NCI-H526 treated with DMSO at 0.1 percent for 48 hours (cell line): ENCODE data around the gene ENDOU.

Source experiments
- DNase-seq: peaks from one replicate; lab custom pipeline; 2025; lab: John Stamatoyannopoulos, UW

ENDOU gene

GRCh38 chr12:47721431-47721973, 3.8 kb downstream of the ENDOU start:
- DNase-seq: no peak

DNA sequence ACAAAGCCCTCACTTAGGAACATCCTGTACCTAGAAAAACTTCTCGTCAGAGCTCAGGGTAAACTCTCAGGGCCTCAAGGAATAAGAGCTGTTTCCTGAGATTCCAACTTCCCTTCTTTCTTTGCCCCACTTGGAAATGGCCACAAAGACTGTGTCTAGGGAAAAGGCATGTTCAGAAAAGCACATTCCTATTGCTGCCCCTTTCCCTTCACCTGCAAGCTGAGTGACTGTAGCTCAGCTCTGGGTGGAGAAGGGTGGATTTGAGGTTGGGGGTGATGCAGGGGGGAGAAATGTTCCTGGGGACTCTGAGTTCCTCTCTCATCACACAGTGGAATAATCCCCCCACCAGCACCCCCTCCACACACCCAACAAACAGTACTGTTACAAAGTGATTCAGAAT, 6.8 kb downstream of the ENDOU start:
- DNase-seq: no peak

- peak; percentile 67 for DNase-seq
Observed at GRCh38 chr12:47717443-47718193, 7.7 kb downstream of the ENDOU start.

DNA sequence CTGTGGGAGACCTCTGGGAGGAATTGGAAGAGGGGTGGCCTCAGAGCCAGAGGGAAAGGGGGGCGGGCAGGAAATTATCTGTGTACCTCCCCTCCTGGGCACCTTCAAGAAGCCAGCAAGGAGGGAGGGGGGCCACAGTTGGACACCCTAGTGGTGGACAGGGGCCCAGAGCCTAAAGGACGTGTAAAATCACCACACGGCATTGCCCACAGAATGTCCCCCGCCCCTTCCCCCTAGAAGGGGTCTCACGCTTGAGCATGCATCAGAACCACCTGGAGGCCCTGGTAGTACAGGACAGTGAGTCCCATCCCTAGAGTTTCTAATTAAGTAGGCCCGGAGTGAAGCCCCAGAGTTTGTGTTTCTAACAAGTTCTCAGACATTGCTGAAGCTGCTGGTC, 8.2 kb downstream of the ENDOU start:
- DNase-seq: no peak

DNA sequence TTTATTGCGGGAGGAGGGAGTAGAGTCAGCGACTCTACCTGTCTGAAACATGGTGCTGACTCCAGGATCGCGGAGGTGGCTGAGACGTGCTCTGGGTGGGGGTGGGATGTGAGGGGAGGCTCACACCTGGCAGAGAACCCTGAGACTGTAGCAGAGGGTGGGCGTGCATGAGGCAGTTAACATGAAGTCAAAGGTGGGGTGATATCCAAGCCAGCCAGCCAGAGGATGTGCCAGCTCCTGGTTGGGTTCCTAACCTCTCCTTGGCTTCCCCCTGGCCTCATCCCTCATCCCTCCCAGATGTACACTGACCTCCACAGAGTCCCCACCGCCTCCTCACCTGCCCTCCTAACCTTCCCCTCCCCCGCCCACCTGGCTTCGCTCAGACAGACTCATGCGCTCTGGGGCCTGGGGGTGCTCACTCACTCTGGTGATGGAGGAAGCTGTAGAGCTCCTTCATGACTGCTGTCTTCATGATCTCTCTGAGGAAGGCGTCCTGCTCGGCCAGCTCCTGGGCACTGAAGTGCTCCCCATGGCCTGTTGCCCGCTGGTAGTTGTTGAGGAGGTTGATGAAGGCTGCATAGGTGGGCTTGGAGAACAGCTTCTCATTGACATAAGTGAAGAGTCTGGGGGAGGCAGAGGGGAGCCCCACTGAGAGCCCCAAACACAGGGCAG, 9.3 kb downstream of the ENDOU start:
- DNase-seq: no peak

DNA sequence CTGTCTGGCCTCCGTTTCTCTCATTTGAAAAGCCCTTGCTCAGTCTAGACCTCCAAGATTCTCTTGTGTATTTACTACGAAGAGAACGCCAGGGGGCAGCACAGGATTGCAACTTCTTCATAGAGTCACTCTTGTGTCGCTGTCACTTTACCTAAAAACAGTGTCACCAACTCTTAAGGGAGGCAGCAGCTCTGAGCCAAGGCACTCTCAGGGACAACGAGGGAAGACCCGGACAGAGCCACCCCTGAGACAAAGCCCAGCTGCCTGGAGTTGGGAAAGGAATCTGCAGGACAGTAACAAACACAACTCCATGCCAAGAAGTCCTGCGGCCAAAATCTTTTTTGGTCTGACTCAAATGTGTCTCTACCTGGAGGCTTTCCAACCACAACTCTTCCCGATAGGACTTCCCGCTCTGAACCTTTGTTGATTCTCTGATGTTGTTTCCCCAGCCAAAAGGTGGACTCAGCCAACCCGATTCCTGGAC, 9.9 kb downstream of the ENDOU start:
- peak; percentile 42 for DNase-seq

DNA sequence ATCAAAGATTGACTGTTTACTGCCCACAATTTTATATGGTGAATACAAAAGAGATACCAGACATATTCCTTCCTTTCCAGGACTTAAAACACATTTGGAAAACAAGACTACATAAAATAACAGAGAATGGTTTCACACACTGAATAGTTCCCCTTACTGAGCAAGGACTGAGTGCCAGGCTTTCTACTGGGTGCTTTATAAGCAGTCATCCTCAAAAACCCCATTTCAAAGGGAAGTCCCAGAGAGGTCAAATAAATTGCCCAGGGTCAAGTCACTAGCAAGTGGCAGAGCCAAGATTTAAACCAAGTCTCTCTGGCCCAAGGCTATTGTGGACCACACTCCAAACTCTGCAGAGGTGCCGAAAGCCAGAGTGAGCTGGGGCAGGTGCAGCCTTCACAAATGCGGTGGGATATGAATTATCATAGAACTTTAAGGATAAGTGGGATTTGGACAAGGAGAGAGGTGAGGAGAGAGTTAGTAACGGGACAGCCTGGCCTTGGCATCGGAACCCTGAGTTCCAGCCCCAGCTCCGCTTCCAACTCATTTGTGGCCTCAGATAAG, 10.4 kb downstream of the ENDOU start:
- DNase-seq: no peak

DNA sequence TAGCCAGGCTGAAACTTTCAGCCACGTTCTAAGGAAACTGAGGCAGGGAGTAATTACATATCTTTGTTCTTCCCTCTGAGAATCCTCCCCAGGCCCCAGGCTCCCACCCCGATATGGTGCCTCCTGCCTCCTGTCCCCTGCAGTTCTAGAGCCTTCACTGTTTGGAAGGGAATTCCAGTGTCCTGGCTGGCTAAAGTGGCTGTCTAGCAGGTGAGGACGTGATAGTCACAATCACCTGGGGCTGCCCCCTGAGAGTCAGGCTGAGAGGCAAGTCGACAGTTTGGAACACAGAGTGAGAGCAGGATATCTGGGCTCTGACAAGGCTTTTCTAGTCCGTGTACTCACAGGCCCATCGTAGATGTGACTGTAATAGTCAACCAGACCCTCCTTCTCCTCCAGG, 13.1 kb downstream of the ENDOU start:
- no peak for DNase-seq

DNA sequence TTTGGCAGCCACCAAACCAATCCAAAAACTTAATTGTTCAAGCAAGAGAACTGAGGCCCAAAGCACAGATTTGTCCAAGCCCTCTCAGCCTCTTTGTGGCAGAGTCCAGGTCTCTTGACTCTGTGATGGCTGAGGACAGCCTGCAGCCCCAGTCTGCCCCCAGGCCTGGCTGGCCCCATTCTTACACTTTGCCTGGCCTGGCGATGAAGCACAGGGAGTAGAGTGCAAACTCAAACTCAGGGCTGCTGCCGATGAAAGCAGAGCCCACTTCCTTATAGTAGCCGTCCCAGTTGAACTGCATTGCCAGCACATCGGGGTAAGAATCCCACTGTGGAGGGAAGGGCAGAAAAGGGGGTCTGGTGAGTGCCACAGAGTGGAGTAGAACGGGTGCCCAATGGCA, 13.8 kb downstream of the ENDOU start:
- no peak for DNase-seq

- no peak for DNase-seq
Observed at GRCh38 chr12:47710278-47710677, 15.0 kb downstream of the ENDOU start.

- DNase-seq: no peak
Observed at GRCh38 chr12:47709671-47710070, 15.6 kb downstream of the ENDOU start.

DNA sequence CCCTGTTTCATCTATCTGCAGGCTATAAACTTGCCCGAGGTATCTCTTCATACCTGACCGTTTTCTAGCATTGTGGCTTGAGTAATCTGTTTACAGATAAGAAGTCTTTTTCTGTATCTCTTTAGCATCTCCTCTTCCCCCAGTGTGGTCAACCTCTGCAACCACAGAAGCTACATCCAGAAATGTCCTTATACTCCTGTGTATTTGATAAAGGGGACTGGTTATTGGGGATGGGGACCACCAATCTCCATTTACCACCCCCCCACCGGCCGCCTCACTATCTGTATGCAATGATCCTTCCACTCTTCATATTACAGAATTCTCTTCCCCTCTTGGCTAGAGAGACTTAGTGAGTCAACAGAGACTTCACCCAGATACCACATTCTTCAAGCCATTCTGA, 16.1 kb downstream of the ENDOU start:
- DNase-seq: no peak

DNA sequence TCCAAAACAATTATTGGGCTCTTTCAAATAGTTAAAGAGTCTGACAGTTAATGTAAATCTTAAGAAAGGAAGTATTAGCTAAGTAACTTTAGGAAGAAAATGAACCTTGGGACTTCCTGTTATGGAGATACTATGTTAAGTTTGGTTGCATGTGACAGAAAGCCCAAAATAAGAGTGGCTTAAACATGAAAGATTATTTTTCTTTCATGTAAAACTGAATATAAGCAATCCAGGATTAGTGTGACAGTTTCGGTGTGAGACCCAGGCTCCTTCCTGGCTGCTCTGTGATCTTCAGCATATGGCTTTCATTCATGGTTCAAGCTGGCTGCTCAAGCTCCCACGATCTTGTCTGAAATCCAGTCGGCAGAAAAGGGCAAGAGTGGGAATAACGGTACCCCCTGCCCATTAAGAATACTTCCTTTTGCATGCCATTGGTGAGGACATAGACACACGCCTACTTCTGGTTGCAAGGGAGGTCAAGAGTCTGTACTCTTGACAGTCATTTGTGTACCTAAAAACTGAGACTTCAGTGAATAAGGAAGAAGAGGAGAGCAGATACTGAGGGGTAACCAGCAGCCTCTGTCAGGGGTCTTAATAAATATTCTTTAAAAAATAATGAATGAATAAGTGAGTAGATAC, 17.3 kb downstream of the ENDOU start:
- DNase-seq: no peak

- DNase-seq: no peak
Observed at GRCh38 chr12:47707355-47707754, 17.9 kb downstream of the ENDOU start.

DNA sequence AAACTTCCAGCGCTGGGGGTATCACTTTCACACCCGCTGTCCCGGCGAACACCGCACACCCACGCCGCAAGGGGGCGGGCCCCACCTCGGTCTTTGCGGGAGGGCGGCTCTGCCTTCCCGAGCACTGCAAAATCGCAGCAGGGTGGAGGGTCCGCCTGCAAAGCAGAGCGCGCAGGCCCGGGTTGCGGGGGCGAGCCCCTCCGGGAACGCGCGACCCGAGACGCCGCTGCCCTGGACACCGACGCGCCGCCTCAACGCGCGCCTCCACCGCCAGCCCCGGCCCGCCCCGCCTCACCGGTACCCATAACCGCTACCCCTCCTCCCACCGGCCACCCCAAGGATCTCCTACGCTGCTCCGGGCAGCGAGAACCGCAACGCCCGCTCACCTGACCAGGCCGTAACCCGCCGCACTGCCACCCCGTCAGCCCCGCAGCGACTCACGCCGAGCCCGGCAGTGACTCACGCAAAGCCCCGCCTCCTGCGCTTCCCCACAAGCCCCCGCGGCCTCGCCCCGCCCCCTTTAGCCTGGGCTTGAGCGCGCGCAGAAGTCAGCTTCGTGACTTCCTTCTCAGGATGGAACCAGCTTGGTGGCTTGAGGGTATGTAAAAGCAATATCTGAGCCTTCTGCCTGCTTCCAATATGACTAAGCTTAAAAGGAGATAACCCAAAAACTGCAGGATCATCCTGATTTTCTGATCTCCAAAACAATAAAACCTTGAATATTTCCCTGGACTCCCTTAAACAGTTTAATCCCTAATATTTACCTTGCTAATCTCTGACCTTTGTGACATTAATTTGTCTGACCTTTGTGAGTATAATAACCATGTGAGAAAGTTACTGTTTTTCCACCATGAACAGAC, 19.5 kb downstream of the ENDOU start, which contains the start of gene RPAP3:
RPAP3 (minus strand) TSS at position 465 of the 860 bp plus-strand sequence. CDS start 3,190 bp downstream, outside the sequence.
- peak; percentile 81 for DNase-seq

- DNase-seq: no peak
Observed at GRCh38 chr12:47705229-47705565, 20.1 kb downstream of the ENDOU start.

- DNase-seq: no peak
Observed at GRCh38 chr12:47704719-47705118, 20.6 kb downstream of the ENDOU start.

DNA sequence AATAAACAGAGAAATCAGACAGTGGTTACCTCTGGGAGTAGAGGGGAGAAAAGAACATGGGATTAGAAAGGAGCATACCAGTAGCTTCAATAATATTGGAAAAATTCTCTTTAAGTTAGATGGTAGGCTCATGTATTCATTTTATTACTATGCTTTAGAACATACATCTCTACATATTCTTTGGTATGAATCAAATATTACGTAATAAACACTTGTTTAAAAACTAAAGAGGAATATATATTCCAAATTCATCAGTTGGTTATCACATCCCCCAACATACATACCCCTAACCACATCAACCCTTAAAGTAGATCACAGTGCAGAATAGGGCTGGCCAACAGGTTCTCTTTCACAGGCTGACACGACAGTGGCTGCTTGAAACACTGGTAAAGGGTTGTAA, 25.0 kb downstream of the ENDOU start:
- DNase-seq: no peak

DNA sequence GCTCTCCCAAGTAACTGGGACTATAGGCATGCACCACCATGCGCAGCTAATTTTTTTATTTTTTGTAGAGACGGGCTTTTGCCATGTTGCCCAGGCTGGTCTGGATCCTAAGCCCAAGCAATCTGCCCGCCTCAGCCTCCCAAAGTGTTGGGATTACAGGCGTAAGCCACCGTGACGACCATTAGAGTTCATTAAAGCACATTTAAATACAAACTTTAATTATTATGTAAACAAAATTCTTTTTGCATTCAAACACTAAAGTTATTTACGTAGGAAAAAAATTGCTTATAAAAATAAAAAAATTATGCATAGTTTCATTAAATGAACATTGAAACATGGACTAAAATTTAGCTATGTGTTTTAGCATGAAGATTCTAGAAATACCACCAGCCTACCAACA, 26.7 kb downstream of the ENDOU start:
- no peak for DNase-seq

GRCh38 chr12:47698055-47698454, 27.2 kb downstream of the ENDOU start:
- DNase-seq: no peak

DNA sequence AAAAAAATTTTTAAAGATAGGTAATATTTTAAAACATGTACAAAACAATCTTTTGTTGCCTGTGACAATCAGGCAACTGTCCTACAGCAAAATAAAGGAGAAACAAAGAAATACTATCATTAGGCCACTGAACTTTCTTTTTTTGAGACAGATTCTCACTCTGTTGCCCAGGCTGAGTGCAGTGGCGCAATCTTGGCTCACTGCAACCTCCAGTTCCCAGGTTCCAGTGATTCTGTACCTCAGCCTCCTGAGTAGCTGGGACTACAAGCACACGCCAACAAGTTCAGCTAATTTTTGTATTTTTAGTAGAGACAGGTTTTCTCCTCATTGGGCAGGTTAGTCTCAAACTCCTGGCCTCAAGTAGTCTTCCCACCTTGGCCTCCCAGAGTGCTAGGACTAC, 36.1 kb downstream of the ENDOU start:
- no peak for DNase-seq

DNA sequence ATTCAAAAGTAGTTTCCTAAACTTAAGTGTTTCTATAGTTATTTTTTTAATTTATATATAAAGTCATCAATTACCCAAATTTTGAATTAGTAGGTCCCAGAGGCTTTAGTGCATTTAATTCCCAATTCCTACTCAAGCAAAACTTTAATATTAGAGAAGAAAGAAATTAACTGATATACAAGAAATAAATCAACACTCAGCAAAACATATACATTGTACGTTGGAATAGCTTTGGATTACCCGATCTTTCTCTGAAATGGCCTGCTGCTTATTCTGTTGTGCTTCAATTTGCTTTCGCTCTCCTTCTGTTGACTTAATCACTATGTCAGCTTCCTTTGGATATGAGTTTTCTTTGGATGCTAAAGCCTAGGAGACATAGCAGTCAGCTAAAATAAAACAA, 37.7 kb downstream of the ENDOU start:
- no peak for DNase-seq
